PC-3 (cell line): ENCODE measurements around the gene PDE11A. TPM values are rescaled to one million over a fixed set of nuclear protein-coding genes. Genes with fewer than 3 reads are reported as not detected.

Experiments
- ATAC-seq: fragments of 200-7000 bp; cut with Tn5 transposase; 2 replicates; pipeline ENCODE4 v1.9.1; 2020; ENCODE audit warnings: mild to moderate bottlenecking, moderate library complexity
- BruUV-seq: library from RNA; stranded (reverse); fragments of 400-500 nt; replicated peaks from 2 replicates; lab custom pipeline; 2021; lab: Mats Ljungman, UMichigan
- CTCF ChIA-PET: fragments of 300-600 bp; sonication (Branson Sonifier 250); formaldehyde crosslinking; loops from one replicate; lab custom pipeline; 2022; ENCODE audit warnings: antibody characterized with exemption; lab: Charles Lee
- POLR2A ChIA-PET: fragments of 300-600 bp; sonication (Branson Sonifier 250); formaldehyde crosslinking; loops from one replicate; lab custom pipeline; 2022; ENCODE audit warnings: antibody characterized with exemption; ENCODE audit not compliant: unreplicated experiment; lab: Charles Lee
- DNase-seq: peaks from one replicate; pipeline ENCODE4 v3.0.0-alpha.2; 2015
- H2AFZ ChIP-seq: fragments of 300-600 bp; sonication (generic); 2 replicates; pipeline ENCODE4 v1.6.0; 2016; ENCODE audit warnings: antibody characterized with exemption, low read length
- H3F3A ChIP-seq: fragments of 300-600 bp; sonication (generic); one replicate; pipeline ENCODE4 v1.6.0; 2017; ENCODE audit warnings: antibody characterized with exemption, low read length, control low read depth, mild to moderate bottlenecking; ENCODE audit not compliant: unreplicated experiment
- H3K27ac ChIP-seq: fragments of 300-600 bp; sonication (generic); 2 replicates; pipeline ENCODE4 v1.5.1; 2016; ENCODE audit warnings: mild to moderate bottlenecking, low read length
- H3K27me3 ChIP-seq: fragments of 300-600 bp; sonication (generic); 2 replicates; pipeline ENCODE4 v1.6.1; 2016; ENCODE audit warnings: low read length, mixed read lengths
- H3K36me3 ChIP-seq: fragments of 300-600 bp; sonication (generic); 2 replicates; pipeline ENCODE4 v1.6.1; 2016; ENCODE audit warnings: low read depth, mixed run types, low read length, mixed read lengths
- H3K4me1 ChIP-seq: fragments of 300-600 bp; sonication (generic); 2 replicates; pipeline ENCODE4 v1.5.1; 2016; ENCODE audit warnings: low read length; ENCODE audit not compliant: insufficient read depth
- H3K4me2 ChIP-seq: fragments of 300-600 bp; sonication (generic); 2 replicates; pipeline ENCODE4 v1.6.0; 2016; ENCODE audit warnings: low read length
- H3K4me3 ChIP-seq: fragments of 300-600 bp; sonication (generic); 2 replicates; pipeline ENCODE4 v1.5.1; 2016; ENCODE audit warnings: mild to moderate bottlenecking, low read length, mixed read lengths
- H3K79me2 ChIP-seq: fragments of 300-600 bp; sonication (generic); 2 replicates; pipeline ENCODE4 v1.6.1; 2017; ENCODE audit warnings: low read length, mixed read lengths
- H3K9ac ChIP-seq: fragments of 300-600 bp; sonication (generic); 2 replicates; pipeline ENCODE4 v1.6.0; 2016; ENCODE audit warnings: mild to moderate bottlenecking, low read length
- H3K9me2 ChIP-seq: fragments of 300-600 bp; sonication (generic); replicated peaks from 2 replicates; pipeline ENCODE4 v1.6.1; 2016; ENCODE audit warnings: mixed run types, low read length, mixed read lengths
- H3K9me3 ChIP-seq: fragments of 300-600 bp; sonication (generic); 2 replicates; pipeline ENCODE4 v1.6.1; 2016; ENCODE audit warnings: low read length, mixed read lengths
- H4K20me1 ChIP-seq: fragments of 300-600 bp; sonication (generic); 2 replicates; pipeline ENCODE4 v1.6.1; 2016; ENCODE audit warnings: low read length, mixed read lengths
- EZH2 ChIP-seq: fragments of 300-600 bp; sonication (generic); IDR thresholded peaks from one replicate; pipeline ENCODE4 v1.6.1; 2017; ENCODE audit warnings: antibody characterized with exemption, mild to moderate bottlenecking, low read length; ENCODE audit not compliant: unreplicated experiment
- EZH2phosphoT487 ChIP-seq: fragments of 300-600 bp; sonication (generic); IDR thresholded peaks from 2 replicates; pipeline ENCODE4 v1.6.1; 2018; ENCODE audit warnings: mild to moderate bottlenecking, antibody characterized with exemption, low read length, borderline replicate concordance
- intact Hi-C: fragments of 100-400 bp; cut with micrococcal nuclease; formaldehyde crosslinking; loops from 2 replicates; pipeline ENCODE4 v1.9.0; 2023
- total RNA-seq: library from RNA; depleted of rRNA; stranded (reverse); fragments of >200 nt; gene quantifications from 2 replicates; pipeline ENCODE4 v1.2.3, GENCODE V29; 2014
- TF ChIP-seq, protein P1 (sequence below): fragments of 300-600 bp; sonication (generic); conservative IDR thresholded peaks from 2 replicates; pipeline ENCODE4 v1.5.1; 2017; ENCODE audit warnings: antibody characterized with exemption, low read depth, mild to moderate bottlenecking, low read length

The PDE11A gene
- total RNA-seq, 1 experiment from 2014 or later: 0.15 TPM

DNA sequence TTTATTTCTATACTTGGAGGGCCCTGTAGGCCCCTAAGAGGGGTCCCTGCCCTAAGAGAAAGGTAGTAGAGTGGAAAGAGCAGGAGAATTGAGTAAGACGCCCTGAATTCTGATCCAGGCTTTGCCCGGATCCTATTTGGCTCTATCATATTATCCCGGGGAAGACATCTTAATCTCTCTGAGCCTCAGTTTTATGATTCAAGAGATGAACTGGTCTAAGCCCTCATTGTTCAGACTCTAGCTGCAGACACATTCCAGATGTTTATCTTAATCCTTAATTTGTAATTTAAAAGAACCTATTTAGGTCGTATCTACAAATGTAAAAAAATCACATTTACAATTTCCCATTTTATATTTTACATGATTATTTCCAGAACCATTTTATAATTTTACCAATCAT is 459.9 kb downstream of the PDE11A start:
- TF ChIP-seq, protein P1, sequence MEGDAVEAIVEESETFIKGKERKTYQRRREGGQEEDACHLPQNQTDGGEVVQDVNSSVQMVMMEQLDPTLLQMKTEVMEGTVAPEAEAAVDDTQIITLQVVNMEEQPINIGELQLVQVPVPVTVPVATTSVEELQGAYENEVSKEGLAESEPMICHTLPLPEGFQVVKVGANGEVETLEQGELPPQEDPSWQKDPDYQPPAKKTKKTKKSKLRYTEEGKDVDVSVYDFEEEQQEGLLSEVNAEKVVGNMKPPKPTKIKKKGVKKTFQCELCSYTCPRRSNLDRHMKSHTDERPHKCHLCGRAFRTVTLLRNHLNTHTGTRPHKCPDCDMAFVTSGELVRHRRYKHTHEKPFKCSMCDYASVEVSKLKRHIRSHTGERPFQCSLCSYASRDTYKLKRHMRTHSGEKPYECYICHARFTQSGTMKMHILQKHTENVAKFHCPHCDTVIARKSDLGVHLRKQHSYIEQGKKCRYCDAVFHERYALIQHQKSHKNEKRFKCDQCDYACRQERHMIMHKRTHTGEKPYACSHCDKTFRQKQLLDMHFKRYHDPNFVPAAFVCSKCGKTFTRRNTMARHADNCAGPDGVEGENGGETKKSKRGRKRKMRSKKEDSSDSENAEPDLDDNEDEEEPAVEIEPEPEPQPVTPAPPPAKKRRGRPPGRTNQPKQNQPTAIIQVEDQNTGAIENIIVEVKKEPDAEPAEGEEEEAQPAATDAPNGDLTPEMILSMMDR: no peak
- TF ChIP-seq EZH2phosphoT487 (no peak), EZH2 (no peak)
- H3K79me2 ChIP-seq: no peaks in the 10 kb centered on the region
- ATAC-seq: no peak
- DNase-seq: no peak
- no peaks in the 10 kb centered on the region for H3K9me3 ChIP-seq
- BruUV-seq: no TSS peak
- H3K27ac ChIP-seq: no peak overlapping the region
- no peak overlapping the region for H3K4me3 ChIP-seq
- no peaks in the 10 kb centered on the region for H3F3A ChIP-seq
- no peak overlapping the region for H3K9ac ChIP-seq
- H3K9me2 ChIP-seq: no peaks in the 10 kb centered on the region
- POLR2A ChIA-PET: no interaction called here
- no peaks in the 10 kb centered on the region for H4K20me1 ChIP-seq
- H3K36me3 ChIP-seq: no peaks in the 10 kb centered on the region
- CTCF ChIA-PET: no interaction called here
- H3K4me1 ChIP-seq: no peaks in the 10 kb centered on the region
- H2AFZ ChIP-seq: no peak overlapping the region
- no peaks in the 10 kb centered on the region for H3K27me3 ChIP-seq
- no peak overlapping the region for H3K4me2 ChIP-seq
- intact Hi-C loops: no loop called here

DNA sequence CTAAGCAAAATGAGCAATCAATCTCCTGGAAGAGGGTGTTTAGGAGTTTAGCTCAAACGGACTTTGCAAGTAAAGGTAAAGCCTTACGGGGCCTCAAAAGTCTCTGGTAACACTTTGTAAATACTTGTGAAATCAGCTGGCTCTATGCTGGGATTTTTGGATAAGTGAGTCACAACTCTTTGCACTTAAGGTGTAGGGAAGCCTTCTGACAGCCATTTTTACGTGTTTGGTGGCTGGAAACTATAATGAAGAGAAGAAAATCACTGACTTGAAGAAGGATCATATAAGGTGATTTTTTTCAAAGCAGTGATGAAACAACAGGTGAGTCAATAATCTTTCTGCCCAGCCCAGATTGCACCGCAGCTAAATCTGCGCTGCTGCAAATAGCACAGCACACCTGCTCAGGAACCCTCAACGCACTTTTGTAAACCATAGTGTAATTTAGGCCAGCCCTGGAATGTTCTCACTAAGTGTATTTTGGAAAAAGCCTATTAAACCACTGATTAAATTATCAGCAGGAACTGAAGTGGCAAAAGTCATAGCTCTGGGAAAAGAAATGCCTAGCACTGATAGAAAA is 461.2 kb downstream of the PDE11A start:
- H3K36me3 ChIP-seq: no peaks in the 10 kb centered on the region
- H4K20me1 ChIP-seq: no peaks in the 10 kb centered on the region
- ATAC-seq: no peak
- CTCF ChIA-PET: no interaction called here
- no peaks in the 10 kb centered on the region for H3K9me2 ChIP-seq
- H3K27ac ChIP-seq: no peak overlapping the region
- no peaks in the 10 kb centered on the region for H3K79me2 ChIP-seq
- intact Hi-C loops: no loop called here
- H3K4me3 ChIP-seq: no peak overlapping the region
- H3K9ac ChIP-seq: no peak overlapping the region
- H3K4me2 ChIP-seq: no peak overlapping the region
- H3K27me3 ChIP-seq: no peaks in the 10 kb centered on the region
- H3K9me3 ChIP-seq: no peaks in the 10 kb centered on the region
- POLR2A ChIA-PET: no interaction called here
- H3K4me1 ChIP-seq: no peaks in the 10 kb centered on the region
- H2AFZ ChIP-seq: no peak overlapping the region
- TF ChIP-seq EZH2 (no peak), EZH2phosphoT487 (no peak)
- TF ChIP-seq, protein P1: no peak
- H3F3A ChIP-seq: no peaks in the 10 kb centered on the region
- DNase-seq: no peak
- BruUV-seq: no TSS peak

GRCh38 chr2:177610813-177611212 is 461.8 kb downstream of the PDE11A start:
- no peak for TF ChIP-seq EZH2phosphoT487
- TF ChIP-seq EZH2: no peak
- TF ChIP-seq, protein P1: no peak

More at GRCh38 chr2:177610813-177611212, 461.8 kb downstream of the PDE11A start:
- Histone ChIP-seq H3F3A (no peaks in the 10 kb centered on the region), H3K79me2 (no peaks in the 10 kb centered on the region), H3K9me2 (no peaks in the 10 kb centered on the region), H3K27ac (no peak overlapping the region), H3K4me2 (no peak overlapping the region), H2AFZ (no peak overlapping the region), H3K9ac (no peak overlapping the region), H3K4me1 (no peaks in the 10 kb centered on the region), H3K4me3 (no peak overlapping the region), H3K36me3 (no peaks in the 10 kb centered on the region), H4K20me1 (no peaks in the 10 kb centered on the region), H3K9me3 (no peaks in the 10 kb centered on the region), H3K27me3 (no peaks in the 10 kb centered on the region)
- ATAC-seq (no peak), DNase-seq (no peak)
- ChIA-PET POLR2A (no interaction called here), CTCF (no interaction called here)
- intact Hi-C loops: no loop called here
- BruUV-seq: no TSS peak
